GM18517 (cell line): ENCODE measurements around the gene OR5H15.
A peak's percentile ranks its signal among the peaks of the same experiment; 100 is the strongest.
"Not testable (repeated sequence)": the region's sequence is repeated elsewhere in the genome, so short reads cannot be mapped to it uniquely, and the experiment has no call there.

ENCODE experiments used
- ATAC-seq: cut with Tn5 transposase; IDR thresholded peaks from one replicate; pipeline ENCODE4 v1.9.1; 2021; ENCODE audit warnings: mild to moderate bottlenecking, moderate library complexity; ENCODE audit not compliant: unreplicated experiment

Gene OR5H15

GRCh38 chr3:98166396-98166795 lies at the start of gene OR5H15:
TSS of gene OR5H15 (plus strand) at chr3:98166696. CDS start at chr3:98168700, 2,004 bp downstream.
- ATAC-seq = no peak

- ATAC-seq = no peak
Observed at GRCh38 chr3:98130421-98130820, 36.1 kb upstream of the OR5H15 start, which contains the start of gene OR5H1. TSS of gene OR5H1 (plus strand) at chr3:98130721. CDS start at chr3:98132698, 1,977 bp downstream.

- no peak for ATAC-seq
Observed at GRCh38 chr3:98136631-98137030, 29.9 kb upstream of the OR5H15 start.

- not testable (repeated sequence) for ATAC-seq
Observed at GRCh38 chr3:98137826-98138557, 28.5 kb upstream of the OR5H15 start.

- ATAC-seq = no peak
Observed at GRCh38 chr3:98140531-98140930, 26.0 kb upstream of the OR5H15 start.

- no peak for ATAC-seq
Observed at GRCh38 chr3:98147179-98147578, 19.3 kb upstream of the OR5H15 start, which contains the start of gene OR5H14. TSS of gene OR5H14 (plus strand) at chr3:98147479. CDS start at chr3:98149386, 1,907 bp downstream.

GRCh38 chr3:98148751-98149150 lies 17.7 kb upstream of the OR5H15 start:
- ATAC-seq = no peak

- not testable (repeated sequence) for ATAC-seq
Observed at GRCh38 chr3:98149456-98149855, 17.0 kb upstream of the OR5H15 start.

- ATAC-seq = no peak
Observed at GRCh38 chr3:98151241-98151640, 15.3 kb upstream of the OR5H15 start.

GRCh38 chr3:98171071-98171470 lies 4.6 kb downstream of the OR5H15 start:
- no peak for ATAC-seq

- no peak for ATAC-seq
Observed at GRCh38 chr3:98172621-98173020, 6.1 kb downstream of the OR5H15 start.

GRCh38 chr3:98180319-98180890 lies 13.9 kb downstream of the OR5H15 start:
- no peak for ATAC-seq

- no peak for ATAC-seq
Observed at GRCh38 chr3:98182196-98182595, 15.7 kb downstream of the OR5H15 start.

GRCh38 chr3:98185180-98185579 lies 18.7 kb downstream of the OR5H15 start:
- ATAC-seq = no peak

GRCh38 chr3:98188545-98188944 lies 22.0 kb downstream of the OR5H15 start:
- peak; percentile 96 for ATAC-seq

- ATAC-seq = not testable (repeated sequence)
Observed at GRCh38 chr3:98190911-98191310, 24.4 kb downstream of the OR5H15 start.

- not testable (repeated sequence) for ATAC-seq
Observed at GRCh38 chr3:98196293-98196692, 29.8 kb downstream of the OR5H15 start.

- no peak for ATAC-seq
Observed at GRCh38 chr3:98199020-98199419, 32.5 kb downstream of the OR5H15 start.

- ATAC-seq = no peak
Observed at GRCh38 chr3:98209244-98209643, 42.7 kb downstream of the OR5H15 start.

GRCh38 chr3:98213276-98213675 lies 46.8 kb downstream of the OR5H15 start:
- ATAC-seq = no peak

- ATAC-seq = no peak
Observed at GRCh38 chr3:98215051-98215450, 48.6 kb downstream of the OR5H15 start.
